ENCODE measurements around the gene UQCRH. TPM values are rescaled to one million over a fixed set of nuclear protein-coding genes. Genes with fewer than 3 reads are reported as not detected.

Gene UQCRH
- total and polyA plus RNA-seq, 9 donors: 288 to 415 (median 348) TPM

DNA sequence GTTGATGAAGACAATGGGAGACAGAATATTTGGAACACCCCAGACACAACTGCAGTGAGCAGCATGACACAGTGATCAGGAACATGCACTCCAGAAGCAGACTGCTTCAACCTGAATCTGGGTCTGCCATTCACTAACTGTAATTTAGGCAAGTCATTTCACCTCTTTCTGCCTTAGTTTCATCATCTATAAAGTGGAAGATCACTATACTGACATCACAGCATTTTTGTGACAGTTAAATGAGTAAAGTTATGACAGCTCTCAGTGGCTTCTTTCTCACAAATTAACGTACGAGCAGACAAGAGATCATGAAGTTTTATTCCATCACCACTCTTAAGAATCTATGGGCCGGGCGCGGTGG, 14.4 kb upstream of the UQCRH start:
- H3K27me3 ChIP-seq (ENCODE audit: control insufficient read depth, insufficient read depth, low read length): no peaks in the 10 kb centered on the region
- no peak overlapping the region for H3K27ac ChIP-seq (ENCODE audit: low read length)
- no peak overlapping the region for H3K4me3 ChIP-seq (ENCODE audit: low read length)
- peaks cover 20% of the 10 kb centered on the region for H3K4me1 ChIP-seq (ENCODE audit: control insufficient read depth, insufficient read depth, low read length)
- no peak for DNase-seq
- H3K9me3 ChIP-seq (replicated peaks; ENCODE audit: control insufficient read depth, low read depth, low read length): no peaks in the 10 kb centered on the region
- H3K36me3 ChIP-seq (ENCODE audit: control insufficient read depth, insufficient read depth, low read length): peaks cover 51% of the 10 kb centered on the region
- WGBS (ENCODE audit: insufficient coverage): 100% methylated on average over 2 of the region's 5 CpGs

GRCh38 chr1:46289976-46290375, 13.5 kb upstream of the UQCRH start:
- Histone ChIP-seq H3K27me3 (ENCODE audit: control insufficient read depth, insufficient read depth, low read length) (no peaks in the 10 kb centered on the region), H3K27ac (ENCODE audit: low read length) (no peak overlapping the region), H3K36me3 (ENCODE audit: control insufficient read depth, insufficient read depth, low read length) (peaks cover 52% of the 10 kb centered on the region), H3K4me3 (ENCODE audit: low read length) (no peak overlapping the region), H3K9me3 (replicated peaks; ENCODE audit: control insufficient read depth, low read depth, low read length) (no peaks in the 10 kb centered on the region), H3K4me1 (ENCODE audit: control insufficient read depth, insufficient read depth, low read length) (peaks cover 14% of the 10 kb centered on the region)
- no CpG with 5 or more reads among the region's 4 CpGs for WGBS (ENCODE audit: insufficient coverage)
- no peak for DNase-seq

DNA sequence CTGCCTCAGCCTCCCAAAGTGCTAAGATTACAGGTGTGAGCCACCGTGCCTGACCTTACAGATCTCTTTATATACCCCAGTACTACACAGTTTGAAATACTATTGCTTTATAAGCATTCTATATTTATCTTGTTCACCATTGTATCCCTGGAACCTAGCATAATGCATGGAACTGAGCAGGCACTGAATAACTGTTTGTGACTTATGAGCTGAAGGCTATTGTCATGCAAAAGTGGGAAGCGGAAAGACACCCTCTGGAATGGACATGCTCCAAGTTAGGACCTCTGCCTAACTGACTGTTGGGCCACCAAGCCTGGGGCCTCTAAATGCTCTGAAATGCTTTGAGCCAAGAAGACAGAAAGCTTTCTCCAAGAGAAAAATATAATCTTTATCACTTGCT, 8.2 kb upstream of the UQCRH start:
- Histone ChIP-seq H3K4me3 (ENCODE audit: low read length) (no peak overlapping the region), H3K4me1 (ENCODE audit: control insufficient read depth, insufficient read depth, low read length) (peaks cover 4% of the 10 kb centered on the region), H3K36me3 (ENCODE audit: control insufficient read depth, insufficient read depth, low read length) (peaks cover 54% of the 10 kb centered on the region), H3K27me3 (ENCODE audit: control insufficient read depth, insufficient read depth, low read length) (no peaks in the 10 kb centered on the region), H3K27ac (ENCODE audit: low read length) (no peak overlapping the region), H3K9me3 (replicated peaks; ENCODE audit: control insufficient read depth, low read depth, low read length) (no peaks in the 10 kb centered on the region)
- WGBS (ENCODE audit: insufficient coverage): 100% methylated on average over 1 of the region's 2 CpGs
- no peak for DNase-seq

DNA sequence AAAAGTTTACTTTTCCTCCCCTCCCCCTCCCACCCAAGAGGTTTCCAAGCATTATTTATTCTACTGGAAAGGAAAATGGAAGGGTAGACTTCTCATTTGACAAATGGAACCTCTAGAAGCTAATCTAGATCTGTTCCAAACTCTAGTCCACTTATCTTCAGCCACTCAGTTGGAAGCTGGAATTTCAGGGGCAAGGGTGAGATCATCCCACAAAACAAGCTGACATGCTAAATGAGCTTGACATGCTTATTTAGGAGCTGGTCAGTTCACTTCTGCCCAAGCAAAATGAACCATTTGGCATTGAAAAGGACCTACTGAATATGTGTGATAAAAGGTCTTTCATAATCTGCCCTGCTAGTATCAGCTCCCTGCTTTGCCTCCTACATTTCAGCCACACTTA, 5.1 kb upstream of the UQCRH start:
- peaks cover 18% of the 10 kb centered on the region for H3K4me1 ChIP-seq (ENCODE audit: control insufficient read depth, insufficient read depth, low read length)
- H3K36me3 ChIP-seq (ENCODE audit: control insufficient read depth, insufficient read depth, low read length): peaks cover 42% of the 10 kb centered on the region
- H3K27ac ChIP-seq (ENCODE audit: low read length): no peak overlapping the region
- H3K9me3 ChIP-seq (replicated peaks; ENCODE audit: control insufficient read depth, low read depth, low read length): no peaks in the 10 kb centered on the region
- DNase-seq: no peak
- H3K4me3 ChIP-seq (ENCODE audit: low read length): no peak overlapping the region
- H3K27me3 ChIP-seq (ENCODE audit: control insufficient read depth, insufficient read depth, low read length): no peaks in the 10 kb centered on the region

DNA sequence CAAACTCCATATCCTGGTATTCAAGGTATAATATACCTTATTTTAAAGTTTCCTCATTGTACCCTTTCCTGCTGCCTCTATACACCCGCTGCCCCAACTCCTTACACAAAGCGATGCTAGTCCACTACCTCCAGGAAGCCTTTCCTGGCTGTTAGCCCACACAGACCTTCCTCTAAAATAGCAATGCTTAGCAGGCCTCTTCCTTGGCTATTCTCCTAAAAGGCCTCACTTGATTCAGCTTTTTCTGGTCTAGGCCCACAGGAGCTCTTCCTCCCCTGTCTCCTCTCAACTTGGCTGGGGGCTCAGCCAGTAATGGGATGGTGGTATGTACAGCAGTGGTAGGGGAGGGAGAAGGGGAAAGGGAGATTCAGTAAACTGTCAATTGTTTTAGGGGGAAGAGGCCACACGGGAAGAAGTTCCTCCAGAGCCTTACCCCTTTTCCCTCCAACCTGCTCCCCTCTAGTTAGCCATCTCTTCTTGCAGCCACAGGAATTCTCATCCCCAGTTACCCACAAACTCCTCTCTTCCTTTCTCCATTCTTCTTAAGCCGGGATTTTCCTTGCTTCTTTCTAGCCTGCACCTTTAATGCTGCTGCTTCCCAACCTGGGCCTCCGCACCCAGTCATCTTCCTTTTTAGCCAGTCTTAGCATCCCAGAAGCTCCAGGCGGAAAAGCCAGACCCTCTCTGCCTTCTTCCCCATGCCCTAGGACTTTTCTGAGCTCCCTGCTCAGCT, 2.7 kb upstream of the UQCRH start:
- Histone ChIP-seq H3K9me3 (replicated peaks; ENCODE audit: control insufficient read depth, low read depth, low read length) (no peaks in the 10 kb centered on the region), H3K27ac (ENCODE audit: low read length) (peak overlapping the region; percentile 99), H3K4me3 (ENCODE audit: low read length) (peak overlapping the region; percentile 95), H3K4me1 (ENCODE audit: control insufficient read depth, insufficient read depth, low read length) (peaks cover 27% of the 10 kb centered on the region), H3K36me3 (ENCODE audit: control insufficient read depth, insufficient read depth, low read length) (peaks cover 23% of the 10 kb centered on the region), H3K27me3 (ENCODE audit: control insufficient read depth, insufficient read depth, low read length) (no peaks in the 10 kb centered on the region)
- WGBS (ENCODE audit: insufficient coverage): 30% methylated on average over 5 of the region's 6 CpGs
- peak; percentile 88 for DNase-seq

DNA sequence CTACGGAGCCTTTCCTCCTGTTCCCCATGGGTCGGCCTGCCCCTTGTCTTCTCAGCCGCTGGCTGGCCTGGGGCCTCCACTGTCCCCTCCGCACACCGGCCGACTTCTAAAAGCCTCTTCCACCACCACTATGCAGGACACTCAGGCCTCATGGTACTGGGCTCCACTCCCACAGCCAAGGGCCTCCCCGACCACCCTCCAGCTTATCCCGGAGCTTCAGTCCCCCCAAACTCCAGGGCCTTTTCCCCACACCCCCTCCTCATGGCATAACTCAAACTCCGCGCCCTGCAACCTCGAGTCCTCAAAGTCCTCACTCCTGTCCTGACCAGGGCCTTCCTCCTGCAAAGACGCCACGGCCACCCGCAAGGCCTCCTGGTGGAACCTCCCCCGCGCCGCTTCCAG, 2.1 kb upstream of the UQCRH start:
- no peak for DNase-seq
- Histone ChIP-seq H3K4me1 (ENCODE audit: control insufficient read depth, insufficient read depth, low read length) (peaks cover 27% of the 10 kb centered on the region), H3K27ac (ENCODE audit: low read length) (peak overlapping the region; percentile 99), H3K4me3 (ENCODE audit: low read length) (peak overlapping the region; percentile 95), H3K27me3 (ENCODE audit: control insufficient read depth, insufficient read depth, low read length) (no peaks in the 10 kb centered on the region), H3K9me3 (replicated peaks; ENCODE audit: control insufficient read depth, low read depth, low read length) (no peaks in the 10 kb centered on the region), H3K36me3 (ENCODE audit: control insufficient read depth, insufficient read depth, low read length) (peaks cover 20% of the 10 kb centered on the region)
- WGBS (ENCODE audit: insufficient coverage): 4% methylated on average over 17 of the region's 17 CpGs

DNA sequence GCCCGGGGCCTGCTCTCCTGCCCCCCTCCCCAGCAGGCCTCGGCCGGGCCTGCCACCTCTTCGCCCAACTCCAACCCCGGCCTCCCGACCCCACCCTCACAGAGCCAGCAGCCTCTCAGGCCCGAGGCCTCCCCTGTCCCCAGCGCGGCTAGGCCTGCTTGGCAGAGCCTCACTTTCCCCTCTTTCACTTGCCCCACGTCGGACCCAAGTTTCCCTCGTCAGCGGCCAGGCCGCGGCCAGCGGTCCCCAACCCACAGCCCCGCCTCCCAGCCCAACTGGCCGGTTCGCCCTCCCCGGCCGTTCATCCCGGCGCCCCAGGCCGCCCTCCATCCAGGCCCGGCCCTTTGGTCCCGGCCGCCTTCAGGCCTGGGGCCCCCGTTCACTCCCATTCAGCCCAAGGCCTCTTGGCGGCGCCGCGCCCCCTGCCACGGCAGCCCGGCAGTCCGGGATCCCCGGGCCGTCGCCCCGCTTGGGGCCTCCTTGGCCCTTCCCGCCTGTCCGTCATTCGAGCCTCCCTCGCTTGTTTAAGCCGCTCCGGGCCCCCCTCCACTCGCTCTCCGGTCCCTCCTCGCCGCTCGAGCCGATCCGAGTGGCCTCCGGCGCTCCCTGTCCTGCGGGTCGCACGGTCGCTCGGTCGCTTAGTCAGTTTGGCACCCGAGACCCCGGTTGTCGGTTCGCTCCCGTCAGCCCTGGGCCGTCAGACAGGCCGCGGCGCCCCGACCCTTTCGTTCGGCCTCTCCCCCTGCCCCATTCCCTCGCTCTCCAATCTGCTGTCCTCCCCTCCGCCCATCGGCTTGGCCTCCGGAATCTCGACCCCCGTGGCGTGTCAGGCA, 1.5 kb upstream of the UQCRH start:
- Histone ChIP-seq H3K36me3 (ENCODE audit: control insufficient read depth, insufficient read depth, low read length) (peaks cover 14% of the 10 kb centered on the region), H3K4me3 (ENCODE audit: low read length) (peak overlapping the region; percentile 95), H3K27me3 (ENCODE audit: control insufficient read depth, insufficient read depth, low read length) (no peaks in the 10 kb centered on the region), H3K4me1 (ENCODE audit: control insufficient read depth, insufficient read depth, low read length) (peaks cover 27% of the 10 kb centered on the region), H3K27ac (ENCODE audit: low read length) (peak overlapping the region; percentile 99), H3K9me3 (replicated peaks; ENCODE audit: control insufficient read depth, low read depth, low read length) (no peaks in the 10 kb centered on the region)
- peak; percentile 73 for DNase-seq
- WGBS (ENCODE audit: insufficient coverage): 0% methylated on average over 79 of the region's 79 CpGs

DNA sequence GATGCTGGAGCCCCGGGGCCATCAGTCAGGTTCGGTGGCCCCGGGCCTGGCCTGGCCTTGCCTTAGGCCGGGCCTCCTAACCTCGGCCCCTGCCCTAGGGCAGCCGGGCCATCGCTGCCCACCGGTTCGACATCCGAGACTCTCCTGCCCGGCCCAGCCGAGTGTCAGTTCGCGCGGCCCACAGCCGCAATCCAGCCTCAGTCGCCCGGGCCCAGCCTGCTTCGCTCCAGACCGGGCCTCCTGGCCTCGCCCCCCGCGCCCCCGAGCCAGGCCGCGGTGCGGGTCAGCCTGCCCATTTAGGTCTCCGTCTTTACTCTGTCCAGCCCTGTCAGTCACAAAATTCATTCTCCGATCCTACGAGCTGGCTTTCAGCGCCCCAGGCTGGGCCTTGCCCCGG, 859 bp upstream of the UQCRH start:
- H3K27ac ChIP-seq (ENCODE audit: low read length): peak overlapping the region; percentile 99
- H3K4me1 ChIP-seq (ENCODE audit: control insufficient read depth, insufficient read depth, low read length): peaks cover 27% of the 10 kb centered on the region
- peak; percentile 59 for DNase-seq
- H3K4me3 ChIP-seq (ENCODE audit: low read length): peak overlapping the region; percentile 95
- H3K9me3 ChIP-seq (replicated peaks; ENCODE audit: control insufficient read depth, low read depth, low read length): no peaks in the 10 kb centered on the region
- WGBS (ENCODE audit: insufficient coverage): 0% methylated on average over 31 of the region's 32 CpGs
- peaks cover 8% of the 10 kb centered on the region for H3K36me3 ChIP-seq (ENCODE audit: control insufficient read depth, insufficient read depth, low read length)
- H3K27me3 ChIP-seq (ENCODE audit: control insufficient read depth, insufficient read depth, low read length): no peaks in the 10 kb centered on the region

GRCh38 chr1:46303872-46304326, 401 bp downstream of the UQCRH start:
- H3K27ac ChIP-seq (ENCODE audit: low read length): peak overlapping the region; percentile 99
- no peaks in the 10 kb centered on the region for H3K9me3 ChIP-seq (replicated peaks; ENCODE audit: control insufficient read depth, low read depth, low read length)
- H3K4me1 ChIP-seq (ENCODE audit: control insufficient read depth, insufficient read depth, low read length): peaks cover 27% of the 10 kb centered on the region
- H3K4me3 ChIP-seq (ENCODE audit: low read length): peak overlapping the region; percentile 95
- H3K36me3 ChIP-seq (ENCODE audit: control insufficient read depth, insufficient read depth, low read length): peaks cover 6% of the 10 kb centered on the region
- WGBS (ENCODE audit: insufficient coverage): 0% methylated on average over 5 of the region's 14 CpGs
- H3K27me3 ChIP-seq (ENCODE audit: control insufficient read depth, insufficient read depth, low read length): no peaks in the 10 kb centered on the region
- peak; percentile 15 for DNase-seq

DNA sequence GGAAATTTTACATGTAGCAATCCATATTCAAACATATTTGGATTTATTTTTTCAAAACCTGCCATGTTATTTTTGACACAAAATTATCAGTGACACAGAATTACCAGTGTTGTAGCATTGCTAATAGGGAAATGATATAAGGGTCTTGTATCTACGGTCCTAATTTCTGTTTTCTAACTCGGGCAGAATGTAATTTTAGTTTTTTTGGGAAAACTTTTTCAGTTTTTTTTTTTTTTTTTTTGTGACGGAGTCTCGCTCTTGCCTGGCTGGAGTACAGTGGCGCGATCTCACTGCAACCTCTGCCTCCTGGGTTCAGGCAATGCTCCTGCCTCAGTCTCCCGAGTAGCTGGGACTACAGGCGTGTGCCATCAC, 2.6 kb downstream of the UQCRH start:
- peaks cover 21% of the 10 kb centered on the region for H3K36me3 ChIP-seq (ENCODE audit: control insufficient read depth, insufficient read depth, low read length)
- H3K27me3 ChIP-seq (ENCODE audit: control insufficient read depth, insufficient read depth, low read length): no peaks in the 10 kb centered on the region
- no peak overlapping the region for H3K4me3 ChIP-seq (ENCODE audit: low read length)
- no peak for DNase-seq
- no peak overlapping the region for H3K27ac ChIP-seq (ENCODE audit: low read length)
- peaks cover 14% of the 10 kb centered on the region for H3K4me1 ChIP-seq (ENCODE audit: control insufficient read depth, insufficient read depth, low read length)
- no peaks in the 10 kb centered on the region for H3K9me3 ChIP-seq (replicated peaks; ENCODE audit: control insufficient read depth, low read depth, low read length)
- 100% methylated on average over 1 of the region's 8 CpGs for WGBS (ENCODE audit: insufficient coverage)

Measured in muscle of leg (tissue), 11 donors.